Right lobe of liver (tissue), 4 donors: ENCODE data around the gene AK2.

ENCODE experiments used
- POLR2A ChIP-seq: fragments of 450-650 bp; IDR thresholded peaks from one replicate; pipeline ENCODE4 v1.6.1; 2017; ENCODE audit warnings: antibody characterized with exemption, mild to moderate bottlenecking
- TF ChIP-seq, protein P1 (sequence below), 4 donors: fragments of 200-600 bp in 3 of 4; fragments of 450-650 bp in 1 of 4; IDR thresholded peaks; one replicate each; pipeline versions ENCODE4 v1.5.1 to v1.8.0; 2016 to 2022; ENCODE audit warnings: antibody characterized with exemption in 4 of 4, mild to moderate bottlenecking in 2 of 4
- donor health status: DM: no; HTN: no; CAD: no.
- donor health status: DM: no; HTN: no; CAD: no.
- donor health status: DM: no; HTN: yes; CAD: no.

GRCh38 chr1:33012165-33012564, 24.5 kb downstream of the AK2 start:
- TF ChIP-seq, protein P1, sequence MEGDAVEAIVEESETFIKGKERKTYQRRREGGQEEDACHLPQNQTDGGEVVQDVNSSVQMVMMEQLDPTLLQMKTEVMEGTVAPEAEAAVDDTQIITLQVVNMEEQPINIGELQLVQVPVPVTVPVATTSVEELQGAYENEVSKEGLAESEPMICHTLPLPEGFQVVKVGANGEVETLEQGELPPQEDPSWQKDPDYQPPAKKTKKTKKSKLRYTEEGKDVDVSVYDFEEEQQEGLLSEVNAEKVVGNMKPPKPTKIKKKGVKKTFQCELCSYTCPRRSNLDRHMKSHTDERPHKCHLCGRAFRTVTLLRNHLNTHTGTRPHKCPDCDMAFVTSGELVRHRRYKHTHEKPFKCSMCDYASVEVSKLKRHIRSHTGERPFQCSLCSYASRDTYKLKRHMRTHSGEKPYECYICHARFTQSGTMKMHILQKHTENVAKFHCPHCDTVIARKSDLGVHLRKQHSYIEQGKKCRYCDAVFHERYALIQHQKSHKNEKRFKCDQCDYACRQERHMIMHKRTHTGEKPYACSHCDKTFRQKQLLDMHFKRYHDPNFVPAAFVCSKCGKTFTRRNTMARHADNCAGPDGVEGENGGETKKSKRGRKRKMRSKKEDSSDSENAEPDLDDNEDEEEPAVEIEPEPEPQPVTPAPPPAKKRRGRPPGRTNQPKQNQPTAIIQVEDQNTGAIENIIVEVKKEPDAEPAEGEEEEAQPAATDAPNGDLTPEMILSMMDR (IDR thresholded peaks at IDR 0.05): no peak
- TF ChIP-seq POLR2A: no peak
